GM12878 (cell line): Measurements from ENCODE around the gene KDF1. TPM values are rescaled to one million over a fixed set of nuclear protein-coding genes. Genes with fewer than 3 reads are reported as not detected.

Experiments
- ATAC-seq: fragments of 200-7000 bp; cut with Tn5 transposase; 3 replicates; pipeline ENCODE4 v1.9.1; 2020; ENCODE audit warnings: mild to moderate bottlenecking, moderate library complexity
- BruUV-seq: library from RNA; stranded (reverse); fragments of 400-500 nt; replicated peaks from 2 replicates; lab custom pipeline; 2021; lab: Mats Ljungman, UMichigan
- CTCF ChIA-PET: fragments of 300-600 bp; sonication (Branson Sonifier 250); formaldehyde crosslinking; extraction: SDS; loops from one replicate; lab custom pipeline; 2021; ENCODE audit warnings: inconsistent platforms; lab: Yijun Ruan, JAX
- POLR2A ChIA-PET: fragments of 350-600 bp; formaldehyde crosslinking; extraction: SDS; loops from one replicate; lab custom pipeline; 2021; ENCODE audit warnings: inconsistent platforms; lab: Charles Lee
- RAD21 ChIA-PET: fragments of 300-600 bp; sonication (Branson Sonifier 250); formaldehyde crosslinking; loops from one replicate; lab custom pipeline; 2023; ENCODE audit warnings: antibody characterized with exemption; ENCODE audit not compliant: unreplicated experiment; lab: Charles Lee
- SMC1A ChIA-PET: fragments of 300-600 bp; sonication (Branson Sonifier 250); formaldehyde crosslinking; loops from one replicate; lab custom pipeline; 2023; ENCODE audit not compliant: unreplicated experiment, uncharacterized antibody; lab: Charles Lee
- DNase-seq: peaks from one replicate; pipeline ENCODE4 v3.0.0-alpha.2; 2011; ENCODE audit warnings: low read depth, low spot score
- FAIRE-seq: peaks from 3 replicates; lab custom pipeline; 2011; peaks lifted over from hg19 to GRCh38; lab: Jason Lieb, UNC
- H2AFZ ChIP-seq: 2 replicates; pipeline ENCODE4 v1.6.0; 2011; ENCODE audit warnings: low read depth, low read length, control low read depth; ENCODE audit not compliant: control insufficient read depth
- H3K27ac ChIP-seq: 2 replicates; pipeline ENCODE4 v1.5.1; 2011; ENCODE audit warnings: control low read depth; ENCODE audit not compliant: control insufficient read depth, insufficient read depth
- H3K27me3 ChIP-seq, 2 experiments: replicated peaks in 1 of 2; 2 replicates each; pipeline versions ENCODE4 v1.6.0 to v1.6.1; 2011; ENCODE audit warnings: low read length in 1 of 2; ENCODE audit not compliant: control insufficient read depth in 2 of 2, insufficient read depth in 2 of 2
- H3K36me3 ChIP-seq, 2 experiments: 2 replicates each; pipeline ENCODE4 v1.5.1; 2011; ENCODE audit warnings: low read length in 1 of 2; ENCODE audit not compliant: control insufficient read depth in 2 of 2, insufficient read depth in 2 of 2
- H3K4me1 ChIP-seq: 2 replicates; pipeline ENCODE4 v1.6.1; 2011; ENCODE audit warnings: mild to moderate bottlenecking, low read length, moderate library complexity, mixed read lengths; ENCODE audit not compliant: control insufficient read depth, insufficient read depth
- H3K4me2 ChIP-seq: 2 replicates; pipeline ENCODE4 v1.6.0; 2011; ENCODE audit warnings: control low read depth; ENCODE audit not compliant: control insufficient read depth, insufficient read depth
- H3K4me3 ChIP-seq: fragments of 200-600 bp; sonication (generic); 2 replicates; pipeline ENCODE4 v1.5.1; 2016
- H3K79me2 ChIP-seq: 2 replicates; pipeline ENCODE4 v1.6.0; 2011; ENCODE audit warnings: low read length; ENCODE audit not compliant: control insufficient read depth, insufficient read depth
- H3K9ac ChIP-seq: 2 replicates; pipeline ENCODE4 v1.8.0; 2011; ENCODE audit warnings: low read length, control low read depth, mixed read lengths; ENCODE audit not compliant: control insufficient read depth, insufficient read depth
- H3K9me3 ChIP-seq: replicated peaks from 3 replicates; pipeline ENCODE4 v1.5.1; 2011; ENCODE audit warnings: mild to moderate bottlenecking, low read length; ENCODE audit not compliant: control insufficient read depth, insufficient read depth
- H4K20me1 ChIP-seq: 2 replicates; pipeline ENCODE4 v1.6.0; 2011; ENCODE audit not compliant: control insufficient read depth, insufficient read depth
- ATF7 ChIP-seq: fragments of 450-650 bp; IDR thresholded peaks from 2 replicates; pipeline ENCODE4 v1.6.1; 2016; ENCODE audit warnings: low read depth, mild to moderate bottlenecking
- CHD1 ChIP-seq: IDR thresholded peaks from 2 replicates; pipeline ENCODE4 v1.6.1; 2012; ENCODE audit warnings: low read depth, low read length, improper control_type of control experiment
- MYB ChIP-seq: fragments of 150-350 bp; IDR thresholded peaks from 2 replicates; pipeline ENCODE4 v1.6.1; 2014; ENCODE audit warnings: mild to moderate bottlenecking, low read depth, low read length, borderline replicate concordance
- NR2C2 ChIP-seq: IDR thresholded peaks from 2 replicates; pipeline ENCODE4 v1.6.1; 2011; ENCODE audit warnings: borderline replicate concordance, low read depth; ENCODE audit not compliant: control insufficient read depth, insufficient read length
- POLR2A ChIP-seq: IDR thresholded peaks from 2 replicates; pipeline ENCODE4 v1.6.1; 2011; ENCODE audit warnings: low read depth, mild to moderate bottlenecking, low read length
- RUNX3 ChIP-seq: IDR thresholded peaks from 2 replicates; pipeline ENCODE4 v1.6.1; 2012; ENCODE audit warnings: low read length, inconsistent platforms
- WGBS: methylation state at CpG from one replicate; pipeline ENCODE4 v1.1.6; 2016; ENCODE audit warnings: low lambda C conversion rate; ENCODE audit not compliant: insufficient replicate concordance, insufficient coverage; ENCODE audit errors: missing lambda C conversion rate; 5-methylcytosine and 5-hydroxymethylcytosine counted together
- in situ Hi-C: fragments of 300-500 bp; cut with MboI; formaldehyde crosslinking; loops from 9 replicates; pipeline ENCODE4 v1.14.3; 2018; ENCODE audit warnings: mixed read lengths
- intact Hi-C: fragments of 100-400 bp; cut with micrococcal nuclease; formaldehyde crosslinking; loops from one replicate; pipeline ENCODE4 v1.14.2; 2022; ENCODE audit not compliant: unreplicated experiment
- polyA plus RNA-seq, 11 experiments: library from polyadenylated mRNA; depleted of rRNA in 4 of 11; unstranded in 6 of 11; stranded (reverse) in 5 of 11; fragments of >200 nt; fragmentation: Nextera tagmentation in 4 of 11; fragmentation: Illumina TruSeq in 1 of 11; extraction: Ambion mirVana in 4 of 11; extraction: Trizol in 1 of 11; gene quantifications; 1 replicate in 1 of 11; 2 replicates in 10 of 11; pipeline versions ENCODE4 v1.2.1 to v1.2.3, GENCODE V29; 2011 to 2016; ENCODE audit warnings: inconsistent platforms in 2 of 11, missing spikeins in 2 of 11, low read depth in 1 of 11
- total RNA-seq, 4 experiments: library from RNA; depleted of rRNA in 3 of 4; stranded (reverse); fragments of >200 nt in 3 of 4; fragmentation: Illumina TruSeq in 1 of 4; extraction: Trizol in 1 of 4; gene quantifications; 2 replicates each; pipeline versions ENCODE4 v1.2.1 to v1.2.3, GENCODE V29; 2013 to 2021
- TF ChIP-seq, protein P1 (sequence below): fragments of 150-350 bp; IDR thresholded peaks from 2 replicates; pipeline ENCODE4 v1.6.1; 2014; ENCODE audit warnings: mild to moderate bottlenecking, low read depth, low read length
- TF ChIP-seq, protein P2 (sequence below): IDR thresholded peaks from 2 replicates; pipeline ENCODE4 v1.6.1; 2011; ENCODE audit warnings: borderline replicate concordance, low read depth, mild to moderate bottlenecking, moderate library complexity, mixed read lengths, low read length; ENCODE audit not compliant: insufficient read depth; ENCODE audit errors: extremely low read length
- TF ChIP-seq, protein P3 (sequence below): fragments of 450-650 bp; formaldehyde crosslinking; IDR thresholded peaks from 2 replicates; pipeline ENCODE4 v1.5.0; 2022; ENCODE audit warnings: mild to moderate bottlenecking, missing genetic modification characterization
- TF ChIP-seq, protein P4 (sequence below): fragments of 450-650 bp; IDR thresholded peaks from 2 replicates; pipeline ENCODE4 v1.6.1; 2017; ENCODE audit warnings: mild to moderate bottlenecking, moderate library complexity

The KDF1 gene
- total and polyA plus RNA-seq, 10 of the 15 experiments (the other 5 are each of a cell fraction or from before 2014, with no cell fraction given), result 0.03 to 0.13 (median 0.04) TPM; not detected in 7

DNA sequence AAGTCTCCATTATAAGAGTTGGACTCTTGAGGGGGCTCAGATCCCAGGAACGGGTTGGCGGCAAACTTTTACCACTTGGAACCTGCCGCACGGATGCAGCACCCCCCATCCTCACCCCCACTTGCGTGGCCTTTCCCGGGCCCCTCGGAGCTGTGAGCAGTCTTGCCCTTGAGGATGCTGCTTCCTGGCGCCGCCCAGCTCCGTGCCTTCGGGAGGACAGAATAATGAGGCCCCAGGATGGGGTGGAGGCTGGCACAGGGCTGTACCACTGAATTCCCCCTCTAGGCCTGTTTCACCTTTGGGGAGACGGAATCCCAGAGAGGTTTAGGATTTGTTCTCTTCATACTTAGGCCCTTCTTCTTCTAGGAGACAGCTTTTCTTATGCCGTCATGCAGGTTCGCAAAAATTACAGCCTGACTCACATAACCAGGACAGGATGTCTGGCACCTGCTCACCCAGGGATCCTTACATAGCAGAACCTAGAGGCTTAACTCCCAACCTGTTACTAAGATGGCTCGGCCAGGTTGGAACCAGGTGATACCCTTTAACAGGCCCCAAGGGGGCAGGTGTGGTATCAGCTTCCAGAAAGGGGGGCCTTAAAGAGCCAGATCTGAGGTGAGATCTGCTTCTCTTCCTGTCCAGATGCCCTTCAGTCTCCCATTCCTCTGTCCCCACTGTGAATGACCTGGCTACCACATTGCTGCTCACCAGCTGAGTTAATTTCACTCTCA, 34.7 kb upstream of the KDF1 start:
- ChIA-PET RAD21 (interaction anchor here (1.9 to 4.0 kb wide), 2 partner anchors 9 to 50 kb away, joined by 5 to 57 read pairs; no protein-coding TSS in a partner anchor), CTCF (interaction anchor here (0.8 to 7.0 kb wide), 3 partner anchors 14 to 102 kb away, joined by 3 to 99 read pairs (median 31); no protein-coding TSS in a partner anchor), POLR2A (interaction anchor here (0.9 kb wide), 1 partner anchor 270 kb away, joined by 3 read pairs; no protein-coding TSS in a partner anchor), SMC1A (interaction anchor here (2.3 to 3.7 kb wide), 3 partner anchors 9 to 103 kb away, joined by 6 to 43 read pairs (median 35); no protein-coding TSS in a partner anchor)
- no TSS peak for BruUV-seq
- in situ Hi-C loops, result no loop called here
- Histone ChIP-seq H3K4me1 (peaks cover 5% of the 10 kb centered on the region), H3K4me3 (no peak overlapping the region), H3K36me3 (no peaks in the 10 kb centered on the region), H4K20me1 (no peaks in the 10 kb centered on the region; the same call in 1 of the 2 replicates), H3K9ac (no peak overlapping the region), H3K27me3 (peaks cover 2 to 13% of the 10 kb centered on the region in 2 experiments), H2AFZ (no peak overlapping the region), H3K4me2 (no peak overlapping the region), H3K9me3 (no peaks in the 10 kb centered on the region), H3K27ac (no peak overlapping the region), H3K79me2 (no peaks in the 10 kb centered on the region)
- no peak for DNase-seq
- no peak for FAIRE-seq
- intact Hi-C loops, result loop anchor here (5.0 kb wide), 1 partner anchor 47 kb away; no protein-coding TSS in a partner anchor
- WGBS, result 66% methylated on average over 12 of the region's 15 CpGs
- no peak for ATAC-seq
- TF ChIP-seq RUNX3, result no peak
- TF ChIP-seq NR2C2, result no peak
- TF ChIP-seq MYB, result no peak
- TF ChIP-seq, protein P1, sequence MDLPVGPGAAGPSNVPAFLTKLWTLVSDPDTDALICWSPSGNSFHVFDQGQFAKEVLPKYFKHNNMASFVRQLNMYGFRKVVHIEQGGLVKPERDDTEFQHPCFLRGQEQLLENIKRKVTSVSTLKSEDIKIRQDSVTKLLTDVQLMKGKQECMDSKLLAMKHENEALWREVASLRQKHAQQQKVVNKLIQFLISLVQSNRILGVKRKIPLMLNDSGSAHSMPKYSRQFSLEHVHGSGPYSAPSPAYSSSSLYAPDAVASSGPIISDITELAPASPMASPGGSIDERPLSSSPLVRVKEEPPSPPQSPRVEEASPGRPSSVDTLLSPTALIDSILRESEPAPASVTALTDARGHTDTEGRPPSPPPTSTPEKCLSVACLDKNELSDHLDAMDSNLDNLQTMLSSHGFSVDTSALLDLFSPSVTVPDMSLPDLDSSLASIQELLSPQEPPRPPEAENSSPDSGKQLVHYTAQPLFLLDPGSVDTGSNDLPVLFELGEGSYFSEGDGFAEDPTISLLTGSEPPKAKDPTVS, result no peak
- TF ChIP-seq, protein P2, sequence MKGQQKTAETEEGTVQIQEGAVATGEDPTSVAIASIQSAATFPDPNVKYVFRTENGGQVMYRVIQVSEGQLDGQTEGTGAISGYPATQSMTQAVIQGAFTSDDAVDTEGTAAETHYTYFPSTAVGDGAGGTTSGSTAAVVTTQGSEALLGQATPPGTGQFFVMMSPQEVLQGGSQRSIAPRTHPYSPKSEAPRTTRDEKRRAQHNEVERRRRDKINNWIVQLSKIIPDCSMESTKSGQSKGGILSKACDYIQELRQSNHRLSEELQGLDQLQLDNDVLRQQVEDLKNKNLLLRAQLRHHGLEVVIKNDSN, result no peak
- no peak for TF ChIP-seq ATF7
- TF ChIP-seq, protein P3, sequence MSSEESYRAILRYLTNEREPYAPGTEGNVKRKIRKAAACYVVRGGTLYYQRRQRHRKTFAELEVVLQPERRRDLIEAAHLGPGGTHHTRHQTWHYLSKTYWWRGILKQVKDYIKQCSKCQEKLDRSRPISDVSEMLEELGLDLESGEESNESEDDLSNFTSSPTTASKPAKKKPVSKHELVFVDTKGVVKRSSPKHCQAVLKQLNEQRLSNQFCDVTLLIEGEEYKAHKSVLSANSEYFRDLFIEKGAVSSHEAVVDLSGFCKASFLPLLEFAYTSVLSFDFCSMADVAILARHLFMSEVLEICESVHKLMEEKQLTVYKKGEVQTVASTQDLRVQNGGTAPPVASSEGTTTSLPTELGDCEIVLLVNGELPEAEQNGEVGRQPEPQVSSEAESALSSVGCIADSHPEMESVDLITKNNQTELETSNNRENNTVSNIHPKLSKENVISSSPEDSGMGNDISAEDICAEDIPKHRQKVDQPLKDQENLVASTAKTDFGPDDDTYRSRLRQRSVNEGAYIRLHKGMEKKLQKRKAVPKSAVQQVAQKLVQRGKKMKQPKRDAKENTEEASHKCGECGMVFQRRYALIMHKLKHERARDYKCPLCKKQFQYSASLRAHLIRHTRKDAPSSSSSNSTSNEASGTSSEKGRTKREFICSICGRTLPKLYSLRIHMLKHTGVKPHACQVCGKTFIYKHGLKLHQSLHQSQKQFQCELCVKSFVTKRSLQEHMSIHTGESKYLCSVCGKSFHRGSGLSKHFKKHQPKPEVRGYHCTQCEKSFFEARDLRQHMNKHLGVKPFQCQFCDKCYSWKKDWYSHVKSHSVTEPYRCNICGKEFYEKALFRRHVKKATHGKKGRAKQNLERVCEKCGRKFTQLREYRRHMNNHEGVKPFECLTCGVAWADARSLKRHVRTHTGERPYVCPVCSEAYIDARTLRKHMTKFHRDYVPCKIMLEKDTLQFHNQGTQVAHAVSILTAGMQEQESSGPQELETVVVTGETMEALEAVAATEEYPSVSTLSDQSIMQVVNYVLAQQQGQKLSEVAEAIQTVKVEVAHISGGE (CRISPR knock-in tag), result no peak
- TF ChIP-seq, protein P4, sequence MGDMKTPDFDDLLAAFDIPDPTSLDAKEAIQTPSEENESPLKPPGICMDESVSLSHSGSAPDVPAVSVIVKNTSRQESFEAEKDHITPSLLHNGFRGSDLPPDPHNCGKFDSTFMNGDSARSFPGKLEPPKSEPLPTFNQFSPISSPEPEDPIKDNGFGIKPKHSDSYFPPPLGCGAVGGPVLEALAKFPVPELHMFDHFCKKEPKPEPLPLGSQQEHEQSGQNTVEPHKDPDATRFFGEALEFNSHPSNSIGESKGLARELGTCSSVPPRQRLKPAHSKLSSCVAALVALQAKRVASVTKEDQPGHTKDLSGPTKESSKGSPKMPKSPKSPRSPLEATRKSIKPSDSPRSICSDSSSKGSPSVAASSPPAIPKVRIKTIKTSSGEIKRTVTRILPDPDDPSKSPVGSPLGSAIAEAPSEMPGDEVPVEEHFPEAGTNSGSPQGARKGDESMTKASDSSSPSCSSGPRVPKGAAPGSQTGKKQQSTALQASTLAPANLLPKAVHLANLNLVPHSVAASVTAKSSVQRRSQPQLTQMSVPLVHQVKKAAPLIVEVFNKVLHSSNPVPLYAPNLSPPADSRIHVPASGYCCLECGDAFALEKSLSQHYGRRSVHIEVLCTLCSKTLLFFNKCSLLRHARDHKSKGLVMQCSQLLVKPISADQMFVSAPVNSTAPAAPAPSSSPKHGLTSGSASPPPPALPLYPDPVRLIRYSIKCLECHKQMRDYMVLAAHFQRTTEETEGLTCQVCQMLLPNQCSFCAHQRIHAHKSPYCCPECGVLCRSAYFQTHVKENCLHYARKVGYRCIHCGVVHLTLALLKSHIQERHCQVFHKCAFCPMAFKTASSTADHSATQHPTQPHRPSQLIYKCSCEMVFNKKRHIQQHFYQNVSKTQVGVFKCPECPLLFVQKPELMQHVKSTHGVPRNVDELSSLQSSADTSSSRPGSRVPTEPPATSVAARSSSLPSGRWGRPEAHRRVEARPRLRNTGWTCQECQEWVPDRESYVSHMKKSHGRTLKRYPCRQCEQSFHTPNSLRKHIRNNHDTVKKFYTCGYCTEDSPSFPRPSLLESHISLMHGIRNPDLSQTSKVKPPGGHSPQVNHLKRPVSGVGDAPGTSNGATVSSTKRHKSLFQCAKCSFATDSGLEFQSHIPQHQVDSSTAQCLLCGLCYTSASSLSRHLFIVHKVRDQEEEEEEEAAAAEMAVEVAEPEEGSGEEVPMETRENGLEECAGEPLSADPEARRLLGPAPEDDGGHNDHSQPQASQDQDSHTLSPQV, result no peak
- TF ChIP-seq POLR2A, result no peak
- TF ChIP-seq CHD1, result no peak
- TF ChIP-seq, all 136 proteins: peak for 0
